GM23338 (cell line): ENCODE results near the gene CLPTM1L. TPM values are rescaled to one million over a fixed set of nuclear protein-coding genes. Genes with fewer than 3 reads are reported as not detected.

Experiments used
- ATAC-seq: fragments of 200-7000 bp; cut with Tn5 transposase; 3 replicates; pipeline ENCODE4 v1.9.1; 2020
- DNase-seq: peaks from one replicate; pipeline ENCODE4 v3.0.0-alpha.2; 2015; ENCODE audit warnings: low spot score
- H2AFZ ChIP-seq: fragments of 200-600 bp; sonication (generic); 2 replicates; pipeline ENCODE4 v1.8.0; 2016; ENCODE audit warnings: antibody characterized with exemption, mild to moderate bottlenecking, moderate library complexity
- H3F3A ChIP-seq: fragments of 200-600 bp; sonication (generic); replicated peaks from 2 replicates; pipeline ENCODE4 v1.8.0; 2017; ENCODE audit warnings: antibody characterized with exemption, mixed run types, low read depth
- H3K27ac ChIP-seq: fragments of 200-600 bp; sonication (generic); 2 replicates; pipeline ENCODE4 v1.6.1; 2016; ENCODE audit warnings: low read depth
- H3K27me3 ChIP-seq: fragments of 200-600 bp; sonication (generic); 2 replicates; pipeline ENCODE4 v1.8.0; 2016; ENCODE audit warnings: mild to moderate bottlenecking, mixed run types, moderate library complexity; ENCODE audit not compliant: insufficient read depth
- H3K36me3 ChIP-seq: fragments of 200-600 bp; sonication (generic); 2 replicates; pipeline ENCODE4 v1.8.0; 2016; ENCODE audit warnings: mild to moderate bottlenecking; ENCODE audit not compliant: insufficient read depth
- H3K4me1 ChIP-seq: fragments of 200-600 bp; sonication (generic); 2 replicates; pipeline ENCODE4 v1.8.0; 2016; ENCODE audit warnings: mild to moderate bottlenecking, moderate library complexity; ENCODE audit not compliant: insufficient read depth
- H3K4me2 ChIP-seq: fragments of 200-600 bp; sonication (generic); 2 replicates; pipeline ENCODE4 v1.7.1; 2017; ENCODE audit warnings: mixed run types
- H3K4me3 ChIP-seq: fragments of 200-600 bp; sonication (generic); 2 replicates; pipeline ENCODE4 v1.6.1; 2016; ENCODE audit warnings: mixed run types
- H3K79me2 ChIP-seq: fragments of 200-600 bp; sonication (generic); replicated peaks from 2 replicates; pipeline ENCODE4 v1.8.0; 2017; ENCODE audit warnings: mild to moderate bottlenecking; ENCODE audit not compliant: insufficient read depth
- H3K9me2 ChIP-seq: fragments of 200-600 bp; sonication (generic); 2 replicates; pipeline ENCODE4 v1.8.0; 2017; ENCODE audit not compliant: insufficient read depth
- H4K20me1 ChIP-seq: fragments of 200-600 bp; sonication (generic); replicated peaks from 2 replicates; pipeline ENCODE4 v1.8.0; 2017; ENCODE audit warnings: mild to moderate bottlenecking; ENCODE audit not compliant: insufficient read depth
- H3K27ac Mint-ChIP-seq: 2 replicates; pipeline ENCODE4 v1.8.0; 2020; ENCODE audit warnings: inconsistent platforms, mild to moderate bottlenecking, moderate library complexity, mixed read lengths
- H3K27me3 Mint-ChIP-seq: 3 replicates; pipeline ENCODE4 v1.8.0; 2022; ENCODE audit warnings: low read depth, mild to moderate bottlenecking, moderate library complexity, mixed read lengths, inconsistent platforms; ENCODE audit not compliant: insufficient read depth, poor library complexity
- H3K36me3 Mint-ChIP-seq: 3 replicates; pipeline ENCODE4 v1.8.0; 2021; ENCODE audit warnings: low read depth, mild to moderate bottlenecking, inconsistent platforms, moderate library complexity, mixed read lengths
- H3K4me1 Mint-ChIP-seq: 3 replicates; pipeline ENCODE4 v1.8.0; 2020; ENCODE audit warnings: mild to moderate bottlenecking, inconsistent platforms, mixed read lengths
- H3K4me3 Mint-ChIP-seq: 3 replicates; pipeline ENCODE4 v1.8.0; 2021; ENCODE audit warnings: moderate library complexity, mild to moderate bottlenecking, inconsistent platforms, mixed read lengths
- H3K9me3 Mint-ChIP-seq: 3 replicates; pipeline ENCODE4 v1.8.0; 2020; ENCODE audit warnings: moderate library complexity, mild to moderate bottlenecking, inconsistent platforms, mixed read lengths
- CREB1 ChIP-seq: fragments of 250-450 bp; sonication (Bioruptor Pico); IDR thresholded peaks from 2 replicates; pipeline ENCODE4 v1.5.0; 2020; ENCODE audit warnings: low read depth, mild to moderate bottlenecking, moderate library complexity
- EZH2 ChIP-seq: fragments of 200-600 bp; sonication (generic); IDR thresholded peaks from one replicate; pipeline ENCODE4 v1.8.0; 2017; ENCODE audit warnings: antibody characterized with exemption, mild to moderate bottlenecking, low read depth; ENCODE audit not compliant: unreplicated experiment
- EZH2phosphoT487 ChIP-seq: fragments of 200-600 bp; sonication (generic); IDR thresholded peaks from one replicate; pipeline ENCODE4 v1.8.1; 2018; ENCODE audit warnings: antibody characterized with exemption; ENCODE audit not compliant: unreplicated experiment
- NANOG ChIP-seq: IDR thresholded peaks from 2 replicates; pipeline ENCODE4 v1.6.1; 2016; ENCODE audit warnings: antibody characterized with exemption, borderline replicate concordance
- POLR2AphosphoS5 ChIP-seq: IDR thresholded peaks from 2 replicates; pipeline ENCODE4 v1.6.1; 2016; ENCODE audit warnings: antibody characterized with exemption, low read depth
- STAT1 ChIP-seq: IDR thresholded peaks from one replicate; pipeline ENCODE4 v1.6.1; 2016; ENCODE audit warnings: antibody characterized with exemption; ENCODE audit not compliant: unreplicated experiment
- polyA plus RNA-seq: library from polyadenylated mRNA; unstranded; fragments of >200 nt; fragmentation: Nextera tagmentation; extraction: Ambion mirVana; gene quantifications from 2 replicates; pipeline ENCODE4 v1.2.1, GENCODE V29; 2016
- total RNA-seq: library from RNA; depleted of rRNA; stranded (reverse); fragments of >200 nt; shearing (Covaris generic); gene quantifications from 2 replicates; pipeline ENCODE4 v1.2.3, GENCODE V29; 2014
- TF ChIP-seq, protein P1 (sequence below): IDR thresholded peaks from one replicate; pipeline ENCODE4 v1.6.1; 2018; ENCODE audit warnings: antibody characterized with exemption; ENCODE audit not compliant: unreplicated experiment
- TF ChIP-seq, protein P2 (sequence below): IDR thresholded peaks from 2 replicates; pipeline ENCODE4 v1.6.1; 2016; ENCODE audit warnings: antibody characterized with exemption

The CLPTM1L gene
- total and polyA plus RNA-seq, 2 experiments from 2014 or later, result 39.9 to 110 TPM

DNA sequence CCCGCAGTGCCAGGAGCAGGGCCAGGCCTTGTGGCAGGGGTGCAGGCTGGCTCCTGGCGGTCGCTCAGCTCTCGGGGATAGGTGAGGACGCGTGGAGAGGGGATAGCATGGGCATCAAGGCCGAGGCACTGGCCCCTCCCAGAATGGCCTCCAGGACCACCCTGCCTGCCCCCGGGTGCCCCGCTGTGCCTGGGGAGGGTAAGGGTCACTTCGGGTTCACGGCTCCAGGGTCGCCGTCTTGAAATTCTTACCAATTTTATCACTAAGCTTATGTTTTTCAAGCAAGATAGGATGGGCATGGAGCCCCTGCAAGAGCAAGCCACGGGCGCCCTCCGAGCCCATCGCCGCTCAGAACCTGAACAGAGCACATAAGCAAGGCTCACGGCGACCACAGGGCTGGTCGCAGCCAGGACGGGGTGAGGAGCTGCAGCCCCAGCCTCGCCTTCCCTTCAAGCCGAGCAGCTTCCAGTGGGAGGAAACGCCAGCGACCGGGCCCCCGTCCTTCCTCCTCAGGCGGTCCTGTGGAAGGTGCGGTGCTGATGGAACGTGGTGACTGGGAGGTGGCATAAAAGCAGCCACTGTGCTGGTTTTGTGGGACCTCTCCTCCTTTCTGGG is 14.2 kb upstream of the CLPTM1L start (continued):
- TF ChIP-seq, protein P1, sequence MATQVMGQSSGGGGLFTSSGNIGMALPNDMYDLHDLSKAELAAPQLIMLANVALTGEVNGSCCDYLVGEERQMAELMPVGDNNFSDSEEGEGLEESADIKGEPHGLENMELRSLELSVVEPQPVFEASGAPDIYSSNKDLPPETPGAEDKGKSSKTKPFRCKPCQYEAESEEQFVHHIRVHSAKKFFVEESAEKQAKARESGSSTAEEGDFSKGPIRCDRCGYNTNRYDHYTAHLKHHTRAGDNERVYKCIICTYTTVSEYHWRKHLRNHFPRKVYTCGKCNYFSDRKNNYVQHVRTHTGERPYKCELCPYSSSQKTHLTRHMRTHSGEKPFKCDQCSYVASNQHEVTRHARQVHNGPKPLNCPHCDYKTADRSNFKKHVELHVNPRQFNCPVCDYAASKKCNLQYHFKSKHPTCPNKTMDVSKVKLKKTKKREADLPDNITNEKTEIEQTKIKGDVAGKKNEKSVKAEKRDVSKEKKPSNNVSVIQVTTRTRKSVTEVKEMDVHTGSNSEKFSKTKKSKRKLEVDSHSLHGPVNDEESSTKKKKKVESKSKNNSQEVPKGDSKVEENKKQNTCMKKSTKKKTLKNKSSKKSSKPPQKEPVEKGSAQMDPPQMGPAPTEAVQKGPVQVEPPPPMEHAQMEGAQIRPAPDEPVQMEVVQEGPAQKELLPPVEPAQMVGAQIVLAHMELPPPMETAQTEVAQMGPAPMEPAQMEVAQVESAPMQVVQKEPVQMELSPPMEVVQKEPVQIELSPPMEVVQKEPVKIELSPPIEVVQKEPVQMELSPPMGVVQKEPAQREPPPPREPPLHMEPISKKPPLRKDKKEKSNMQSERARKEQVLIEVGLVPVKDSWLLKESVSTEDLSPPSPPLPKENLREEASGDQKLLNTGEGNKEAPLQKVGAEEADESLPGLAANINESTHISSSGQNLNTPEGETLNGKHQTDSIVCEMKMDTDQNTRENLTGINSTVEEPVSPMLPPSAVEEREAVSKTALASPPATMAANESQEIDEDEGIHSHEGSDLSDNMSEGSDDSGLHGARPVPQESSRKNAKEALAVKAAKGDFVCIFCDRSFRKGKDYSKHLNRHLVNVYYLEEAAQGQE, result no peak

DNA sequence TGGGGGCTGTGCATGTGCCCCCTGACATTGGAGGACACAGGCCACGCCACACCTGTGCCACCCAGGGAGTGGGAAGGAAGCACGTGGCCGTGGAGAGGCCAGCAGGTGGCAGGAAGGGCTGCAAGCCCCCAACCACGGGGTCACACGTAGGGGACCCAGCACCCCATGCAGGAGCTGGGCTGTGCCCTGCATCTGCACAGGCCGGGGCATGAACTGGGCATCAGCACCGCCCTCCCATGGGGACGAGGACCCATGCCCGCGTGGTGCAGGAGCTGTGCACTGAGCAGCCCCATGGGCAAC is 13.8 kb upstream of the CLPTM1L start:
- H3K4me3 ChIP-seq, result no peak overlapping the region
- DNase-seq (no peak), ATAC-seq (no peak)
- H3K36me3 Mint-ChIP-seq, result no peaks in the 10 kb centered on the region
- H3K4me1 ChIP-seq, result peaks cover 8% of the 10 kb centered on the region
- no peak overlapping the region for H3K4me3 Mint-ChIP-seq
- no peak overlapping the region for H3K27ac Mint-ChIP-seq
- TF ChIP-seq NANOG (no peak), CREB1 (no peak)
- TF ChIP-seq, protein P2, sequence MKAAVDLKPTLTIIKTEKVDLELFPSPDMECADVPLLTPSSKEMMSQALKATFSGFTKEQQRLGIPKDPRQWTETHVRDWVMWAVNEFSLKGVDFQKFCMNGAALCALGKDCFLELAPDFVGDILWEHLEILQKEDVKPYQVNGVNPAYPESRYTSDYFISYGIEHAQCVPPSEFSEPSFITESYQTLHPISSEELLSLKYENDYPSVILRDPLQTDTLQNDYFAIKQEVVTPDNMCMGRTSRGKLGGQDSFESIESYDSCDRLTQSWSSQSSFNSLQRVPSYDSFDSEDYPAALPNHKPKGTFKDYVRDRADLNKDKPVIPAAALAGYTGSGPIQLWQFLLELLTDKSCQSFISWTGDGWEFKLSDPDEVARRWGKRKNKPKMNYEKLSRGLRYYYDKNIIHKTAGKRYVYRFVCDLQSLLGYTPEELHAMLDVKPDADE, result no peak
- H3K36me3 ChIP-seq, result no peaks in the 10 kb centered on the region
- no peaks in the 10 kb centered on the region for H3K9me2 ChIP-seq
- no peaks in the 10 kb centered on the region; the same call in 2 of the 3 replicates for H3K9me3 Mint-ChIP-seq
- H4K20me1 ChIP-seq, result no peaks in the 10 kb centered on the region
- H3K27me3 ChIP-seq, result no peaks in the 10 kb centered on the region
- no peak overlapping the region for H3K27ac ChIP-seq
- H3K27me3 Mint-ChIP-seq, result peaks cover 13% of the 10 kb centered on the region
- no peaks in the 10 kb centered on the region for H3K79me2 ChIP-seq
- H2AFZ ChIP-seq, result no peak overlapping the region
- no peak overlapping the region for H3K4me2 ChIP-seq
- peaks cover 21% of the 10 kb centered on the region for H3K4me1 Mint-ChIP-seq
- H3F3A ChIP-seq, result no peaks in the 10 kb centered on the region

DNA sequence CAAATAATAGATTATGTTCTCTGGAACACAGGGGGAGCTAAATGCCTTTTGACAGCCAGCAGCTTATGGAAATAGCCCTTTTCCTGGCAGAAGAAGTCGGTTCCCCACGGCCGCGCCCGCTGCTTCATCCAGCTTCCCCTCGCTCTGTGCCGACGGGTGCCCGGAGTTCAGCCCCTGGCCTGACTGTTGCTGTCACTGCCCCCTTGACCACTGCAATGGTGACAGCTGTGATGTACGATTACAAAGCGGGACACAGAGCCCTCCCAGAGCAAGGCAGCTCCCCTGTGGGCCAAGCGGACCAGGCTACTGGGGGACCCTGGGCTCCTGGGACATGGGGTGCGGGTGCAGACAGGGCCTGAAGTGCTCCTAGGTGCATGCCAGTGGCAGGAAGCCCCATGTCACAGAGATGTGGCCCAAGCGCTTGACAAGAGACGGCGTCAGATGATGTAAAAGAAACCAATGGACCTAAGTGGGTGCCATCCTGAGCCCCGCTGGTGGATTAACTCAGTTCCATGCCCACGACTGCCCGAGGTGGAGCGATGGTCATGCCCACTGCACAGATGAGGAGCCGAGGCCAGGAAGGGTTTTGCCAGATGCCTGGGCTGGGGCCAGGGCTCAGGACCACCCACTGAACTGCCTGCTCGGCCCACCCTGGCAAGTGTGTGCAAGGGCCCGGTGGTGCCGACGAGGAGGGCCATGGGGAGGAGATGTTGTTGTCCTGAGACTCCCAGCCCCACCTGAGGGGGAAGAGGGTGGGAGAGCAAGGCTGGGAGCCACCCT is 13.2 kb upstream of the CLPTM1L start:
- no peak overlapping the region for H3K27ac Mint-ChIP-seq
- H3K4me3 Mint-ChIP-seq, result no peak overlapping the region
- H3K27ac ChIP-seq, result no peak overlapping the region
- no peak overlapping the region for H2AFZ ChIP-seq
- peaks cover 9% of the 10 kb centered on the region for H3K27me3 Mint-ChIP-seq
- peaks cover 21% of the 10 kb centered on the region for H3K4me1 Mint-ChIP-seq
- H3K9me3 Mint-ChIP-seq, result no peaks in the 10 kb centered on the region
- H4K20me1 ChIP-seq, result no peaks in the 10 kb centered on the region
- peaks cover 8% of the 10 kb centered on the region for H3K4me1 ChIP-seq
- no peak overlapping the region for H3K4me3 ChIP-seq
- H3K79me2 ChIP-seq, result no peaks in the 10 kb centered on the region
- no peaks in the 10 kb centered on the region for H3F3A ChIP-seq
- DNase-seq (no peak), ATAC-seq (no peak)
- H3K27me3 ChIP-seq, result no peaks in the 10 kb centered on the region
- no peaks in the 10 kb centered on the region for H3K9me2 ChIP-seq
- H3K36me3 Mint-ChIP-seq, result no peaks in the 10 kb centered on the region
- H3K36me3 ChIP-seq, result no peaks in the 10 kb centered on the region
- H3K4me2 ChIP-seq, result no peak overlapping the region
- TF ChIP-seq EZH2phosphoT487 (no peak), POLR2AphosphoS5 (no peak), EZH2 (no peak), NANOG (no peak), STAT1 (no peak), CREB1 (no peak)
- TF ChIP-seq, protein P1, result no peak
